ENCODE data around the gene TBX1. TPM values are rescaled to one million over a fixed set of nuclear protein-coding genes. Genes with fewer than 3 reads are reported as not detected.

Gene TBX1
- total and polyA plus RNA-seq, 2 of the 13 experiments (the other 11 are each of a cell fraction or from before 2014, with no cell fraction given): not detected

DNA sequence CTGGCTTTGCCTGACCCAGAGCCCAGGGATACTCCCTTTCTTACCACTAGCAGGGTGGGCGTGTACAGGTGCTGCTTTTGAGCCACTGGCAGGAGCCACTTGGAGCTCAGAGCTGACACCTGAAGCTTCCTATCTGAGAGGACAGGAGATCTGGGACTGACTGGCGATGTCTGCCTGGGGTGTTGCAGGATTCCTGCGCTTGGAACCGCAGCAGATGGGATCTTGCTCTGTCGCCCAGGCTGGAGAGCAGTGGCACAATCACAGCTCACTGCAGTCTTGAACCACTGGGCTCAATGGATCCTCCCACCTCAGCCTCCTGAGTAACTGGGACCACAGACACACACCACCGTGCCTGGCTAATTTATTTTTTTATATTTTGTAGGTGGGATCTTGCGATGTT lies 19.5 kb upstream of the TBX1 start:
- Histone ChIP-seq H2AFZ (ENCODE audit: low read length) (no peak overlapping the region), H3K27ac (ENCODE audit: extremely low read length, insufficient read depth, low read length) (no peak overlapping the region), H3K4me1 (ENCODE audit: insufficient read depth, low read length) (peaks cover 13% of the 10 kb centered on the region), H3K9me3 (ENCODE audit: low read length) (no peaks in the 10 kb centered on the region), H3K4me3 (replicated peaks in 1 of 3; ENCODE audit: insufficient read depth in 1 of 3, low read depth in 2 of 3, low read length in 3 of 3) (no peak overlapping the region), H3K79me2 (ENCODE audit: insufficient read depth, low read length) (no peaks in the 10 kb centered on the region), H3K36me3 (replicated peaks in 1 of 2; ENCODE audit: control insufficient read depth in 1 of 2, insufficient read depth in 2 of 2, low read length in 2 of 2) (no peaks in the 10 kb centered on the region), H3K9ac (ENCODE audit: insufficient read depth, low read depth, low read length) (no peak overlapping the region), H3K27me3 (ENCODE audit: control insufficient read depth in 1 of 2, insufficient read depth in 2 of 2, low read length in 2 of 2) (peaks cover 13 to 82% of the 10 kb centered on the region in 2 experiments), H3K4me2 (ENCODE audit: low read depth, low read length) (no peak overlapping the region), H4K20me1 (ENCODE audit: insufficient read depth, low read length) (peaks cover 3% of the 10 kb centered on the region; the same call in 1 of the 2 replicates)
- no TSS peak for BruUV-seq (replicated peaks)
- FAIRE-seq (no peak), ATAC-seq (no peak), DNase-seq (ENCODE audit: low spot score) (no peak)
- ChIA-PET POLR2A (no interaction called here), CTCF (ENCODE audit: low intra/inter-chr PET ratio, low total read pairs) (no interaction called here)
- intact Hi-C loops (cut with micrococcal nuclease; ENCODE audit: unreplicated experiment): no loop called here
- WGBS (ENCODE audit: low lambda C conversion rate): 33% methylated on average over 3 of the region's 7 CpGs
- in situ Hi-C loops (cut with HindIII; ENCODE audit: extremely low pct_ligation_motif_present, low pct_unique_long_range_greater_than_20kb): no loop called here
- TF ChIP-seq ZBTB33 (CRISPR knock-in tag; IDR thresholded peaks at IDR 0.05): no peak
- TF ChIP-seq TBP (CRISPR knock-in tag; IDR thresholded peaks at IDR 0.05): no peak
- no peak for TF ChIP-seq HBP1 (CRISPR knock-in tag; IDR thresholded peaks at IDR 0.05; ENCODE audit: low read depth)
- TF ChIP-seq SMYD3 (CRISPR knock-in tag; IDR thresholded peaks at IDR 0.05): no peak
- no peak for TF ChIP-seq MIER2 (CRISPR knock-in tag; IDR thresholded peaks at IDR 0.05)
- TF ChIP-seq KAT7 (CRISPR knock-in tag; IDR thresholded peaks at IDR 0.05; ENCODE audit: borderline replicate concordance): no peak
- no peak for TF ChIP-seq ZNF12 (CRISPR knock-in tag; IDR thresholded peaks at IDR 0.05)
- TF ChIP-seq, protein P1, sequence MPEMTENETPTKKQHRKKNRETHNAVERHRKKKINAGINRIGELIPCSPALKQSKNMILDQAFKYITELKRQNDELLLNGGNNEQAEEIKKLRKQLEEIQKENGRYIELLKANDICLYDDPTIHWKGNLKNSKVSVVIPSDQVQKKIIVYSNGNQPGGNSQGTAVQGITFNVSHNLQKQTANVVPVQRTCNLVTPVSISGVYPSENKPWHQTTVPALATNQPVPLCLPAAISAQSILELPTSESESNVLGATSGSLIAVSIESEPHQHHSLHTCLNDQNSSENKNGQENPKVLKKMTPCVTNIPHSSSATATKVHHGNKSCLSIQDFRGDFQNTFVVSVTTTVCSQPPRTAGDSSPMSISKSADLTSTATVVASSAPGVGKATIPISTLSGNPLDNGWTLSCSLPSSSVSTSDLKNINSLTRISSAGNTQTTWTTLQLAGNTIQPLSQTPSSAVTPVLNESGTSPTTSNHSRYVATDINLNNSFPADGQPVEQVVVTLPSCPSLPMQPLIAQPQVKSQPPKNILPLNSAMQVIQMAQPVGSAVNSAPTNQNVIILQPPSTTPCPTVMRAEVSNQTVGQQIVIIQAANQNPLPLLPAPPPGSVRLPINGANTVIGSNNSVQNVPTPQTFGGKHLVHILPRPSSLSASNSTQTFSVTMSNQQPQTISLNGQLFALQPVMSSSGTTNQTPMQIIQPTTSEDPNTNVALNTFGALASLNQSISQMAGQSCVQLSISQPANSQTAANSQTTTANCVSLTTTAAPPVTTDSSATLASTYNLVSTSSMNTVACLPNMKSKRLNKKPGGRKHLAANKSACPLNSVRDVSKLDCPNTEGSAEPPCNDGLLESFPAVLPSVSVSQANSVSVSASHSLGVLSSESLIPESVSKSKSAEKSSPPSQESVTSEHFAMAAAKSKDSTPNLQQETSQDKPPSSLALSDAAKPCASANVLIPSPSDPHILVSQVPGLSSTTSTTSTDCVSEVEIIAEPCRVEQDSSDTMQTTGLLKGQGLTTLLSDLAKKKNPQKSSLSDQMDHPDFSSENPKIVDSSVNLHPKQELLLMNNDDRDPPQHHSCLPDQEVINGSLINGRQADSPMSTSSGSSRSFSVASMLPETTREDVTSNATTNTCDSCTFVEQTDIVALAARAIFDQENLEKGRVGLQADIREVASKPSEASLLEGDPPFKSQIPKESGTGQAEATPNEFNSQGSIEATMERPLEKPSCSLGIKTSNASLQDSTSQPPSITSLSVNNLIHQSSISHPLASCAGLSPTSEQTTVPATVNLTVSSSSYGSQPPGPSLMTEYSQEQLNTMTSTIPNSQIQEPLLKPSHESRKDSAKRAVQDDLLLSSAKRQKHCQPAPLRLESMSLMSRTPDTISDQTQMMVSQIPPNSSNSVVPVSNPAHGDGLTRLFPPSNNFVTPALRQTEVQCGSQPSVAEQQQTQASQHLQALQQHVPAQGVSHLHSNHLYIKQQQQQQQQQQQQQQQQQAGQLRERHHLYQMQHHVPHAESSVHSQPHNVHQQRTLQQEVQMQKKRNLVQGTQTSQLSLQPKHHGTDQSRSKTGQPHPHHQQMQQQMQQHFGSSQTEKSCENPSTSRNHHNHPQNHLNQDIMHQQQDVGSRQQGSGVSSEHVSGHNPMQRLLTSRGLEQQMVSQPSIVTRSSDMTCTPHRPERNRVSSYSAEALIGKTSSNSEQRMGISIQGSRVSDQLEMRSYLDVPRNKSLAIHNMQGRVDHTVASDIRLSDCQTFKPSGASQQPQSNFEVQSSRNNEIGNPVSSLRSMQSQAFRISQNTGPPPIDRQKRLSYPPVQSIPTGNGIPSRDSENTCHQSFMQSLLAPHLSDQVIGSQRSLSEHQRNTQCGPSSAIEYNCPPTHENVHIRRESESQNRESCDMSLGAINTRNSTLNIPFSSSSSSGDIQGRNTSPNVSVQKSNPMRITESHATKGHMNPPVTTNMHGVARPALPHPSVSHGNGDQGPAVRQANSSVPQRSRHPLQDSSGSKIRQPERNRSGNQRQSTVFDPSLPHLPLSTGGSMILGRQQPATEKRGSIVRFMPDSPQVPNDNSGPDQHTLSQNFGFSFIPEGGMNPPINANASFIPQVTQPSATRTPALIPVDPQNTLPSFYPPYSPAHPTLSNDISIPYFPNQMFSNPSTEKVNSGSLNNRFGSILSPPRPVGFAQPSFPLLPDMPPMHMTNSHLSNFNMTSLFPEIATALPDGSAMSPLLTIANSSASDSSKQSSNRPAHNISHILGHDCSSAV (CRISPR knock-in tag; IDR thresholded peaks at IDR 0.05; ENCODE audit: borderline replicate concordance): no peak
- TF ChIP-seq ZNF639 (CRISPR knock-in tag; conservative IDR thresholded peaks at IDR 0.05): no peak
- no peak for TF ChIP-seq HNRNPLL (IDR thresholded peaks at IDR 0.05; ENCODE audit: low read depth, low read length, poor library complexity, severe bottlenecking)
- no peak for TF ChIP-seq ZBTB7B (CRISPR knock-in tag; IDR thresholded peaks at IDR 0.05)
- TF ChIP-seq NFYC (CRISPR knock-in tag; IDR thresholded peaks at IDR 0.05): no peak
